Large intestine (tissue), 3 donors: Measurements from ENCODE around the gene MSRB3. TPM values are rescaled to one million over a fixed set of nuclear protein-coding genes. Genes with fewer than 3 reads are reported as not detected.
"Not testable (repeated sequence)": the region's sequence is repeated elsewhere in the genome, so short reads cannot be mapped to it uniquely, and the experiment has no call there.

Source experiments
- DNase-seq, 2 donors: peaks; one replicate each; pipeline versions ENCODE4 v3.0.0 to v3.0.0-alpha.2; 2013
- H3K27ac ChIP-seq: one replicate; pipeline ENCODE4 v1.5.1; 2013; ENCODE audit warnings: low read length
- H3K27me3 ChIP-seq: 2 replicates; pipeline ENCODE4 v1.6.1; 2013; ENCODE audit warnings: low read length; ENCODE audit not compliant: control insufficient read depth, insufficient read depth
- H3K36me3 ChIP-seq: 2 replicates; pipeline ENCODE4 v1.6.1; 2013; ENCODE audit warnings: low read length; ENCODE audit not compliant: control insufficient read depth, insufficient read depth
- H3K4me1 ChIP-seq: one replicate; pipeline ENCODE4 v1.6.1; 2013; ENCODE audit warnings: low read length; ENCODE audit not compliant: control insufficient read depth, insufficient read depth
- H3K4me3 ChIP-seq: one replicate; pipeline ENCODE4 v1.5.1; 2013; ENCODE audit warnings: low read length
- H3K9me3 ChIP-seq: one replicate; pipeline ENCODE4 v1.6.1; 2013; ENCODE audit warnings: mild to moderate bottlenecking, low read depth, low read length, moderate library complexity; ENCODE audit not compliant: control insufficient read depth
- WGBS: methylation state at CpG from one replicate; pipeline ENCODE4 v1.1.5; 2013; ENCODE audit warnings: low lambda C conversion rate; ENCODE audit not compliant: insufficient coverage; 5-methylcytosine and 5-hydroxymethylcytosine counted together
- polyA plus RNA-seq: library from polyadenylated mRNA; unstranded; fragments of 120-200 nt; gene quantifications from one replicate; pipeline ENCODE4 v1.2.1, GENCODE V29; 2013

MSRB3 gene
- polyA plus RNA-seq, 1 donor = 23.1 TPM

DNA sequence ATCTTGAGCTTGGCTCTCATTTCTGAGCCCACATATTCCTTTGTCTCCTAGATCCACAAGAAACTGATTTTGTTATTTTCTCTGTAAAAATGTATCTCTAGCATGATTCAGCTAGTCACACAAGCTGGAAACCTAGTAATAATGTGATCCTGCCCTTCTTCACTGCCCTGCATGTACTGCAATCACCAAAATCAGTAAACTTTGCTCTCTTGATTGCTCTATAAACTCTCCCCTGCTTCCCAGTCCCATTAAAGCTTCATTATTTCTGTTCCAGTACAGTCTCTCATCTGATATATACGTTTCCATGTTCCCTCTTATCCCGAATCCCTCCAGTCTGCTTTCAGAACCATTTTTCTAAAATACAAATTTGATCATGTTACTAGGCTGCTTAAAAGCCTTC, 166.5 kb downstream of the MSRB3 start:
- 41% methylated on average over 2 of the region's 2 CpGs for whole genome bisulfite sequencing
- H3K4me3 ChIP-seq = no peak overlapping the region
- H3K9me3 ChIP-seq = no peaks in the 10 kb centered on the region
- DNase-seq = peak; percentile 26 to 66
- no peaks in the 10 kb centered on the region for H3K4me1 ChIP-seq
- H3K27me3 ChIP-seq = no peaks in the 10 kb centered on the region
- H3K36me3 ChIP-seq = no peaks in the 10 kb centered on the region
- H3K27ac ChIP-seq = no peak overlapping the region

DNA sequence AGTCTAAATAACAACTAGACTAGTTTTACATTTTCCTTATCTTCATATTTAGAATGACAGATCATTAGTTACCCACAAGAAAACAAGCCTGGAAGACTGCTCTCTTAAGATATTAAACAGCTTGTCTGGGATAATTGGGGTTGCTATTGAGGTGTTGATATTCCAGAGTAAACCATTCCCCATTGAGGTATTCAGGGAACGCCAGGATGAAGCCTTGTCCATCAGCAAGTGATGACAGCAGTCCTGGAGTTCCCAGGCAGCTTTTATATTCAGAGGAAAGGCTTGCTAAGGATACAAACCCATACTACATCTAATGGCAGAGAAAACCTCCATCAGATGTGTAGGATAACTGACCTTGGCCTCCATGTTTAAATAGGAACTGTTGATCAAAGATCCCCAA, 168.4 kb downstream of the MSRB3 start:
- no peak overlapping the region for H3K27ac ChIP-seq
- H3K27me3 ChIP-seq = no peaks in the 10 kb centered on the region
- H3K36me3 ChIP-seq = no peaks in the 10 kb centered on the region
- no peaks in the 10 kb centered on the region for H3K4me1 ChIP-seq
- no peak overlapping the region for H3K4me3 ChIP-seq
- DNase-seq = no peak
- WGBS = no CpG with 5 or more reads among the region's 1 CpG
- no peaks in the 10 kb centered on the region for H3K9me3 ChIP-seq

DNA sequence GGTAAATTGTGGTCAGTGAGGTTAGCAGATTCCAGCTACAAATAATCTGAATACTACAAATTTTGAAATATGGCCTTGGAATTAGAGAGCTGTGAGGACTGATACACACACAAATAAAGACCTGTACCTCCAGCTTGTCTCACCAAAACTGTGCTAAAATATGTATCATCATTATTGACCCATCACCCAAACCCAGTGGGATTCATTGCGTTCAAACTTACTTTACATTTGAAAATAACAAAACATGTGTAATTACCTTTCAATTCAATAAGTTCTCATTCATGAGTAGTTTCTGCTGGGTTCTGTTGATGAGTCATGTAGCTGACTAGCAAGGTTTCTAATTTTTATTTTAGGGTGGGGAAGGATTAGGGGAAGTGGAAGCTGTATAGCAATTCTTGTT, 170.9 kb downstream of the MSRB3 start:
- Histone ChIP-seq H3K4me3 (no peak overlapping the region), H3K4me1 (no peaks in the 10 kb centered on the region), H3K36me3 (no peaks in the 10 kb centered on the region), H3K27me3 (no peaks in the 10 kb centered on the region), H3K9me3 (no peaks in the 10 kb centered on the region), H3K27ac (no peak overlapping the region)
- no peak for DNase-seq
- no CpG with 5 or more reads among the region's 1 CpG for WGBS

GRCh38 chr12:65450625-65451024, 172.1 kb downstream of the MSRB3 start:
- Histone ChIP-seq H3K27ac (no peak overlapping the region), H3K4me1 (no peaks in the 10 kb centered on the region), H3K9me3 (no peaks in the 10 kb centered on the region), H3K4me3 (no peak overlapping the region), H3K27me3 (no peaks in the 10 kb centered on the region), H3K36me3 (no peaks in the 10 kb centered on the region)
- DNase-seq = no peak
- no CpG with 5 or more reads among the region's 2 CpGs for WGBS

DNA sequence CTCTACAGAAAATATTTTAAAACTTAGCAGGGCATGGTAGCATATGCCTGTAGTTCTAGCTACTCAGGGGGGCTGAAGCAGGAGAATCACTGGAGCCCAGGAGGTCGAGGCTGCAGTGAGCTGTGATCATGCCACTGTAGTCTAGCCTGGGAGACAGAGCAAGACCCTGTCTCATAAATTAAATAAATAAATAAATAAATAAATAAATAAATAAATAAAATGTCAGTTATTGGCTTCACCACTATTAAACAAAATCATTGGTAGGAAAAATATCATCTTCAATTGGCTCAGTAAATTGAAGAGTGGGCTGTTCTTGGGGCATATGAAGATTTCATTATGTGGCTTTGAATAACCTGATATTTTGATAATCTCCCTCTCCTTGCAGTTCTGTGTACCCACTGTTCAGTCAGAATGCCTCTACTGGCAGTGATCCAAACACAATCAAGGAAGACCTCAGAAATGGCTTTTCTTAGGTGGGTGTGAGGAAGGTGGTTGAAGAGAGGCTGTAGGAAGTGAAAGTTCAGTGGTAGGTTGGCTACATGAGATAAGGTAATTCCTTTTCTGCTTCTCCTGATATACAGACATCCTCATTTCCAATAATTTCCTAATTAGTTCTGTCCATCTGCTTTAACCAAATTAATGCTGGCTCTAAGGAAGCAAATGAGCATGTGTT, 175.8 kb downstream of the MSRB3 start:
- no peaks in the 10 kb centered on the region for H3K36me3 ChIP-seq
- DNase-seq = no peak
- no peak overlapping the region for H3K27ac ChIP-seq
- no peaks in the 10 kb centered on the region for H3K9me3 ChIP-seq
- WGBS = no CpG with 5 or more reads among the region's 1 CpG
- H3K4me3 ChIP-seq = no peak overlapping the region
- H3K4me1 ChIP-seq = no peaks in the 10 kb centered on the region
- no peaks in the 10 kb centered on the region for H3K27me3 ChIP-seq

DNA sequence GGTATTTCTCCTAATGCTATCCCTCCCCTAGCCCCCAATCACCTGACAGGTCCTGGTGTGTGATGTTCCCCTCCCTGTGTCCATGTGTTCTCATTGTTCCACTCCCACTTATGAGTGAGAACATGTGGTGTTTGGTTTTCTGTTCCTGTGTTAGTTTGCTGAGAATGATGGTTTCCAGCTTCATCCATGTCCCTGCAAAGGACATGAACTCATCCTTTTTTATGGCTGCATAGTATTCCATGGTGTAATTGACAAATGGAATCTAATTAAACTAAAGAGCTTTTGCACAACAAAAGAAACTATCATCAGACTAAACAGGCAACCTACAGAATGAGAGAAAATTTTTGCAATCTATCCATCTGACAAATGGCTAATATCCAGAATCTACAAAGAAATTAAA, 178.9 kb downstream of the MSRB3 start:
- H3K27me3 ChIP-seq, H3K4me1 ChIP-seq, H3K27ac ChIP-seq, DNase-seq, H3K9me3 ChIP-seq, H3K36me3 ChIP-seq, H3K4me3 ChIP-seq: not testable (repeated sequence)

- Histone ChIP-seq H3K4me1 (peaks cover 13% of the 10 kb centered on the region), H3K27me3 (no peaks in the 10 kb centered on the region), H3K27ac (no peak overlapping the region), H3K36me3 (no peaks in the 10 kb centered on the region), H3K4me3 (no peak overlapping the region), H3K9me3 (no peaks in the 10 kb centered on the region)
- WGBS = 100% methylated on average over 2 of the region's 2 CpGs
- no peak for DNase-seq
Observed at GRCh38 chr12:65458718-65459117, 180.2 kb downstream of the MSRB3 start.

- no peaks in the 10 kb centered on the region for H3K9me3 ChIP-seq
- H3K4me1 ChIP-seq = peaks cover 21% of the 10 kb centered on the region
- no peak overlapping the region for H3K27ac ChIP-seq
- no peaks in the 10 kb centered on the region for H3K36me3 ChIP-seq
- H3K4me3 ChIP-seq = no peak overlapping the region
- no peak for DNase-seq
- H3K27me3 ChIP-seq = no peaks in the 10 kb centered on the region
Observed at GRCh38 chr12:65459545-65459944, 181.1 kb downstream of the MSRB3 start.

DNA sequence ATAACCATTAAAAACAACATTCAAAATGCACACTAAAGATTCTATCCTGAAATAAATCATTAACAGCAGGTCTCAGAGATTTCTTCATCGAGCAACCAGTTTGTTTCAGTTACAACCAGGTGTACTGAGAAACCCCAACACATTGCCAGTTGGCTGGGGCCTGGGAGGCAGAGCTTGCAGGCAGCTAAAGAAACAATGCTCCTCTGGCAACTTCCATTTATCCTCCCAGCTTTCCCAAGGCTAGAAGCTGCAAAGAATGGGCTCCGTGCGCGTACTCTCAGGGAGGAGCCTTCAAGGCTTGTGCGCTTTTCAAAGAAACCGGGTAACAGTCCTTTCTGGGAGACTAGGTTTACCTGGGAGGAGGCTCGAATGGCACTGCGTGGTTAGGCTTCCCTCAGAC, 181.6 kb downstream of the MSRB3 start:
- no CpG with 5 or more reads among the region's 8 CpGs for whole genome bisulfite sequencing
- no peaks in the 10 kb centered on the region for H3K9me3 ChIP-seq
- H3K36me3 ChIP-seq = no peaks in the 10 kb centered on the region
- peak overlapping the region; percentile 47 for H3K27ac ChIP-seq
- peaks cover 26% of the 10 kb centered on the region for H3K4me1 ChIP-seq
- no peaks in the 10 kb centered on the region for H3K27me3 ChIP-seq
- H3K4me3 ChIP-seq = no peak overlapping the region
- DNase-seq = peak; percentile 44 to 73

DNA sequence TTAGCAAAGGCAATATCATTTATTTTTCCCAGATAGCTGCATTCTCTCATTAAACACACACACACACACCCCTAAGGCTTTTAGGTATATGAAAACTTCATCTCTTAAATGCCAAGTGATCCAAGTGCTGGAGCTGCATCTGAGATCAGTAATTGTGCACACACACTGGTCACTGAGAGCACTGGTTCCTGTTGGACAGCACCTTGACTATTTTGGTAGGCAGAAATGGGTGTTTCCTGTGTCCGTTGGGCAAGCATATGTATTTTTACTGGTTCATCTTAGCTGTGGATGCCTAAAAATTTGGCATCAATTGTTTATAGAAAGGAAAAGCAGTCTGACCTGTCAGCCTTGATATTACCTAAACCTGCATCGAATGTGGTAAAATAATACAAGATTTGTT, 182.5 kb downstream of the MSRB3 start:
- Histone ChIP-seq H3K27ac (no peak overlapping the region), H3K36me3 (no peaks in the 10 kb centered on the region), H3K4me1 (peaks cover 26% of the 10 kb centered on the region), H3K9me3 (no peaks in the 10 kb centered on the region), H3K4me3 (no peak overlapping the region), H3K27me3 (no peaks in the 10 kb centered on the region)
- WGBS = no CpG with 5 or more reads among the region's 2 CpGs
- DNase-seq = no peak

DNA sequence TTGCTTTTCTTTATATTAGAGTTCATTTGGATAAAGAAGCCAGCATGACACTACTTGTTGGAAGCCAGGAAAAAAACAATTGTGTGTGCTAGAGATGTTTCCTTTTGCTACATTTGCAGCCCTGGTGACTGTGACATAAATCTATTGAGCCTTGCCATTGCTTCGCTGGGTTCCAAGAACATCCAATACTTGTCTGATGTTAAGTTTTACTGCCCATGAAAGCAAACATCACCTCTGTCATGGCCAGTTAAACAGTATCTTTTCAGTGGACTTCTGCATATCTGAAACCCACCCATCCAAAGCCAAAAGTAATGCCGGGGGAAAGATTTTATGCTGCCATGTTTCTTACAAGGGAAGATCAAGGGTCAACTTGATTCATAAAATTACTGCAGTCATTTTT, 184.0 kb downstream of the MSRB3 start:
- Histone ChIP-seq H3K4me3 (no peak overlapping the region), H3K36me3 (no peaks in the 10 kb centered on the region), H3K27ac (no peak overlapping the region), H3K4me1 (peaks cover 26% of the 10 kb centered on the region), H3K9me3 (no peaks in the 10 kb centered on the region), H3K27me3 (no peaks in the 10 kb centered on the region)
- DNase-seq = no peak
- no CpG with 5 or more reads among the region's 2 CpGs for WGBS
